ENCODE data around the gene NPIPA1. TPM values are rescaled to one million over a fixed set of nuclear protein-coding genes. Genes with fewer than 3 reads are reported as not detected.
"Not testable (repeated sequence)": the region's sequence is repeated elsewhere in the genome, so short reads cannot be mapped to it uniquely, and the experiment has no call there.

NPIPA1 gene
- total and polyA plus RNA-seq, 2 of the 13 experiments (the other 11 are each of a cell fraction or from before 2014, with no cell fraction given): 75.9 to 183 TPM

DNA sequence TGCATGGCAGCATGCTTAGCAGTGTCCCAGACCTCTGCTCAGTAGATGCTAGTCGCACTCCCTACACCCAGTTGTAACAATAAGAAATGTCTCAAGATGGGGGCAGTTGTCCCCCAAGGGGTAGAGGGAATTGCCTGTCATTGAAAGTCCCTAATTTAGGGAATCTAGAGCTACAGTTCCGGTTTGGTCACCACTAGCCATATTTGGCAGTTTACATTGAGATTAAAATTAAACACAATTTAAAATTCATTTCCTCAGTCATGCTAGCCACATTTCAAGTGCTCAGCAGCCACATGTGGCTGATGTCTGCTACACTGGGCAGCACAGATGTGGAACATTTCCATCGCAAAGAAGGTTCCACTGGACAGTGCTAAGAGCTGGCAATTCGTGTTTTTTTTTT lies 41.7 kb downstream of the NPIPA1 start:
- POLR2A ChIA-PET: interaction anchor here (1.5 kb wide), 1 partner anchor 115 kb away, joined by 3 read pairs; the partner anchor contains the start of gene RRN3
- in situ Hi-C loops (cut with HindIII; ENCODE audit: extremely low pct_ligation_motif_present, low pct_unique_long_range_greater_than_20kb); H3K4me3 ChIP-seq (replicated peaks in 1 of 3; ENCODE audit: insufficient read depth in 1 of 3, low read depth in 2 of 3, low read length in 3 of 3); H2AFZ ChIP-seq (ENCODE audit: low read length); ATAC-seq; CTCF ChIA-PET (ENCODE audit: low intra/inter-chr PET ratio, low total read pairs); intact Hi-C loops (cut with micrococcal nuclease; ENCODE audit: unreplicated experiment); H3K9ac ChIP-seq (ENCODE audit: insufficient read depth, low read depth, low read length); BruUV-seq (replicated peaks); FAIRE-seq; DNase-seq (ENCODE audit: low spot score); H3K27me3 ChIP-seq (ENCODE audit: control insufficient read depth in 1 of 2, insufficient read depth in 2 of 2, low read length in 2 of 2); H3K9me3 ChIP-seq (ENCODE audit: low read length); H3K36me3 ChIP-seq (replicated peaks in 1 of 2; ENCODE audit: control insufficient read depth in 1 of 2, insufficient read depth in 2 of 2, low read length in 2 of 2): not testable (repeated sequence)
- peaks cover 66% of the 10 kb centered on the region for H3K4me1 ChIP-seq (ENCODE audit: insufficient read depth, low read length)
- H4K20me1 ChIP-seq (ENCODE audit: insufficient read depth, low read length): peaks cover 35% of the 10 kb centered on the region
- WGBS (ENCODE audit: low lambda C conversion rate): 69% methylated on average over 4 of the region's 4 CpGs
- H3K27ac ChIP-seq (ENCODE audit: extremely low read length, insufficient read depth, low read length): peak overlapping the region; percentile 67
- TF ChIP-seq YEATS4 (CRISPR knock-in tag; IDR thresholded peaks at IDR 0.05; ENCODE audit: borderline replicate concordance): 0 out of 2 replicates have a peak, but pooled peaks have one; percentile 10
- peak; percentile 44; the same call in 1 of the 2 replicates for TF ChIP-seq KMT2A (CRISPR knock-in tag; IDR thresholded peaks at IDR 0.05)
- TF ChIP-seq MIXL1 (CRISPR knock-in tag; IDR thresholded peaks at IDR 0.05): 0 out of 2 replicates have a peak, but pooled peaks have one; percentile 9
- TF ChIP-seq, protein P1, sequence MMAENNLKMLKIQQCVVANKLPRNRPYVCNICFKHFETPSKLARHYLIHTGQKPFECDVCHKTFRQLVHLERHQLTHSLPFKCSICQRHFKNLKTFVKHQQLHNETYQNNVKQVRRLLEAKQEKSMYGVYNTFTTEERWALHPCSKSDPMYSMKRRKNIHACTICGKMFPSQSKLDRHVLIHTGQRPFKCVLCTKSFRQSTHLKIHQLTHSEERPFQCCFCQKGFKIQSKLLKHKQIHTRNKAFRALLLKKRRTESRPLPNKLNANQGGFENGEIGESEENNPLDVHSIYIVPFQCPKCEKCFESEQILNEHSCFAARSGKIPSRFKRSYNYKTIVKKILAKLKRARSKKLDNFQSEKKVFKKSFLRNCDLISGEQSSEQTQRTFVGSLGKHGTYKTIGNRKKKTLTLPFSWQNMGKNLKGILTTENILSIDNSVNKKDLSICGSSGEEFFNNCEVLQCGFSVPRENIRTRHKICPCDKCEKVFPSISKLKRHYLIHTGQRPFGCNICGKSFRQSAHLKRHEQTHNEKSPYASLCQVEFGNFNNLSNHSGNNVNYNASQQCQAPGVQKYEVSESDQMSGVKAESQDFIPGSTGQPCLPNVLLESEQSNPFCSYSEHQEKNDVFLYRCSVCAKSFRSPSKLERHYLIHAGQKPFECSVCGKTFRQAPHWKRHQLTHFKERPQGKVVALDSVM (CRISPR knock-in tag; IDR thresholded peaks at IDR 0.05): 0 out of 2 replicates have a peak, but pooled peaks have one; percentile 5
- 0 out of 2 replicates have a peak, but pooled peaks have one; percentile 38 for TF ChIP-seq ZNF7 (CRISPR knock-in tag; IDR thresholded peaks at IDR 0.05)
- 0 out of 2 replicates have a peak, but pooled peaks have one; percentile 2 for TF ChIP-seq SAP130 (CRISPR knock-in tag; IDR thresholded peaks at IDR 0.05; ENCODE audit: low read depth)
- TF ChIP-seq ZNF547 (CRISPR knock-in tag; IDR thresholded peaks at IDR 0.05): 0 out of 2 replicates have a peak, but pooled peaks have one; percentile 12
- peak overlapping the region; percentile 80 for H3K4me2 ChIP-seq (ENCODE audit: low read depth, low read length)
- H3K79me2 ChIP-seq (ENCODE audit: insufficient read depth, low read length): peaks cover 82% of the 10 kb centered on the region
